Suppressor macrophage treated with lipopolysaccharide for 1 hour (primary cell): ENCODE data around the gene KDM5B.
"Not testable (repeated sequence)": the region's sequence is repeated elsewhere in the genome, so short reads cannot be mapped to it uniquely, and the experiment has no call there.

ENCODE experiments used
- DNase-seq, 3 donors: peaks; one replicate each; pipeline ENCODE4 v3.0.0-alpha.2; 2020 to 2022

The KDM5B gene

DNA sequence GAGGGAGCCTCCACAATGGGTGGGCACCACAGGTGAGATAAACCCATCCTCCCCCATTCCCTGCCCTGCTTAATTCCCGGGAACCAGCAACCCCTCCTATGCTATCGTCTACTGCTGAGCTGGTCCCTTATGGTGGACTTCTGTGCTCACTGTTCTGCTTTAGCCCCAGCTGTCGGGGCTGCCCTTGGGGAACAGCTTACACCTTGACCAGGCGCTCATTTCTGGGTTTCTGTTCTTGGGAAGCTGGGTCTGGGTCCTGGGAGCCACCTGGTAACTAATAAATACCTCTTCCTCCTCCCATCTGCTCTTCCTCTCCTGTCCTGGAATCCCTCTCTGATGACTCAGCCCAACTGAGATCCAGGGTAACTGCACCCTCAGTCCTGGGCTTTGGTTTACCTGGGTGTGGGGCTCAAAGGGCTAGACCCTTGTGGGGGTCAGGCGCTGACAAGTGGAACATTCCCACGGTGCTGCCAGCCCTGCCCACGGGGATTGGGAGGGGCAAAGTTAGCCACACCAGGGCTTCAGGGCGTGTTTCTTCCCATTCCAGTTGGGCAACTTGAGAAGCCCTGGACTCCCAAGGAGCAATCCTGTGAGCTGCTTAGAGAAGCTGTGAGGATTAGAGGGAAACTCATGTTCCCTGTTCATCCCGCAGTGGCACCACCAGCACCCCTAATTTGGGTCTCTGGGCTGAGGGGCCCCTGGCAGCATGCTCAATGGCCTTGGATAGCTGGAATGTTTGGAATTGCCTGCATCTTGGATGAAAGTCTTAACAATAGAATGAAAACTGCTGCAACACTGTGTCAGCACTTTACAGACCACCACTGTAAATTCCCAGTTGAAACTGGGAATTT is 4.2 kb upstream of the KDM5B start:
- no peak for DNase-seq

- no peak for DNase-seq
Measured at GRCh38 chr1:202811296-202812175, 3.3 kb upstream of the KDM5B start.

GRCh38 chr1:202810615-202811295 is 2.5 kb upstream of the KDM5B start, which contains the start of gene PCAT6:
Gene PCAT6, plus strand, starts transcription at chr1:202810954.
- DNase-seq: peak; percentile 95 to 98 (median 97)

DNA sequence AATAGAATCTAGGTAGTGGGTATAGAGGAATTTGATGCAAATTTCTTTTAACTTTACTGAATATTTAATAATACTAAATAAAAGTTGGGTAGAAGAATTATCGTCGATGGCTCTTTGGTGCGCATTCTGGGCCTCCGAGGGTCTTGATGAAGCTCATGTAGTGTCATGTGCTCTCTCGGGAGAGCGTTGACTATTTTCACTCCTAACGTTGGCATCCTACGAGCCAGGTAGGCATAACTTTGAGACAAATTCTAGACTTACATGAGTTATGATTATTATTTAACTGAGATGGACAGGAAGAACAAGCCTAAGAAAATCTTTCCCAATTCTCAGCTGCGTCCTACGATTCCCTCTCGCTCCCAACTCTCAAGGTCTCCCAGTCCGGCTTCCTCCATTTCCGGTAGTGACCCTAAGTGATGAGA is 2.0 kb upstream of the KDM5B start:
- no peak for DNase-seq

DNA sequence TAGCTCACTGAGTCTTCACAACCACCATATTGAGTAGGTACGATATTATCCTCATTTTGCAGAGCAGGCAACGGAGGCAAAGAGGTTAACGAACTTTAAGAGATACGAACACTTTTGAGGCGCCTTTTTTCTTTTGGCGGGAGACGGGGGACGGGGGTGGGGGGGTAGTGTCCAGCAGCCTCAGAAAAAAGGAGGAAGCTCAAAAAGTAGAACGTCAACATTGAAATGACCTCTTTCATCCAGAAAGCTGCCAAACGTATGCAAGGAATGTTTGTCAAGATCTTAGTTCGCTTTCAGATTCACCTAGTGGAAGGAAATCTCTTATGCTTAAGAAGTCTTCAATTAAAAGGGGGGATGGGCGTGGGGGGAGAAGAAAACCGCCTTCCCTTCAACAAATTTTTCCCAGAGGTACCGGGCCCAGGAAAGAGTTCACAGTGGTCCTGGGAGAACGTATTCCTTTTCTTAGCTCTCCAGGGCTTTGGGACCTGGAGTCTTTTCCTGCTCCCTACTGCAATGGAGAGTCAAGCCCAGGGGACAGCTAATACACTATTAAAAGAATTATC is 1.5 kb upstream of the KDM5B start:
- no peak for DNase-seq

DNA sequence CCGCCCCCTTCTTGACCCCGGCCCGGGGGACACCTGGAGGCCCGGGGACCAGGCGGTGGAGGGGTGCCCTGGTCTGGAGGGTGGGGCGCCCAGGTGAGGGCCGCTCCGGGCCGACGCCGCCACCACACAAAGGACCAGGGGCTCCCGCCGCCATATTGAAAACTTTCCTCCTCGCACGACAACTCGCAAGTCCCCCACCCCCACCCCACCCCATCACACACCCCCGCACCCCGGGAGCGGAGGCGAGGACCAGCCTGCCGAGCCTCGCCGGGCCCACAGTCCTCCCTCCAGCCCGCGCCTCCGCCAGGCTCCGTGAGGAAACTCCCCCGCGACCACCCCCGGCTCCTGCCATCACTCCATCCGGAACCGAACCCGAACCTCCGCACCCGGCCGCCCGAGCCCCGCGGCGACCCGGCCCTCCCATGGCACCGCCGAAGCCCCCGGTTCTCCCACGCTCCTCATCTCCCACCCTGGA is 733 bp downstream of the KDM5B start:
- DNase-seq: peak; percentile 41 to 73 (median 64)

GRCh38 chr1:202806845-202807450 is 1.3 kb downstream of the KDM5B start:
- peak in 2 of 3 donors; percentile 12 to 30 for DNase-seq

DNA sequence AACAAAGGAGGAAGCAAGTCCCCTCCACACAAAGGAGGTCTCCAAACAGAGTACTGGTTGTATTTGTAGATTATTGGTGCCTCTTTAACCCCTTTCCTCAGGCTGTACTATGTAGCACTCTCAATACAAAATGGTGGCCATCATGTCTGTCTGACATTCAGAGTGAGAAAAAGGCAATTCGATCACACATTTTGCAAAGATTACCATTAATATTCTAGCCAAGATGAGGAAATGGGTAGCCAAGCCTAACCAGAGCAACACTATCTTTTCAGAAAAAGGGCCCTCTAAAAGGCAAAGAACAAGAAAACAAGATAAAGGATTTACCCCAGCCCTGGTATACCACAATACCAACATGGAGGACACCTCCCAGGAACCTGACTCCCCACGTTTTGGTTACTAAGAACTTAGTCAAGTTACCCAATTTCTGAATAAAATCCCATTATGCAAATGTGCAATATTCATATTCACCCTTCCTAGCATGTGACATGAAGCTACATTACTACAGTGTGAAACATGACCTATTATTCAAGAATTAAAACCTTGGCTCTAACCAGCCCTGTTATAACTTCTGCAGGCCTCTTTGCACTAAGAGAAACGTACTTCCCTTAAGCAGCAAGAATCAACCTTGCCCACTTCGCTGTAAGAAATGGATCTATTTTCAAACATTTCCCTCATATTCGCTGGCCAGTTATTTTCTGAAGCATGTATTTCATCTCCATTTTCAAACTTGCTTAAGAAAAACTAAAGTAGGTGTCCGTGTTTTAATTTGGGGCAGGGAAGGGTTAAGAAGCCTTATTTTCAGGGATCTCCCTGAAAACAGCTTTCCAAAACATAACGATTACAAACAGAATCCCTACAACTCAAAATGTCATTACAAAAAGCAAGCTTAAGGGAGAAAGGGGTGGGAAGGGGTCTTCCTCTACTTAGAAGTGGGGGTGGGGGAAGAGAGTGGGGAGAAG is 2.1 kb downstream of the KDM5B start:
- peak; percentile 52 to 87 (median 72) for DNase-seq

DNA sequence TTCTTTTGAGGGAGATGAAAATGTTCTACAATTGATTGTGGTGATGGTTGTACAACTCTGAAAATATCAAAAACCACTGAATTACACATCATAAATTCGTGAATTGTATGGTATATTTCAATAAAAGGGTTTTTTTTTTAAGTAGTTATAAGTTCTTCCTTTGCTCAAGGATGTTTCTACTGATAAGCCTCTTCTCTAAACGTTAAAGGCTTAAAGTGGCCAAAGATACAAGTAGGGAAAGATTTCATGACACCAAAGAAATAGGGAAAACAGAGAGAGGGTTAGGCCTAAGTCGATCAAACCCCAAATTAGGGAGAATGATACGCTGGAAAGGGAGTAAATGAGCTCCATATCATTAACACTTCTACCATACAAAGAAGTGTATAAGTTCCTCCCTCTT is 4.1 kb downstream of the KDM5B start:
- DNase-seq: no peak

- DNase-seq: peak; percentile 63 to 69 (median 66)
Measured at GRCh38 chr1:202802998-202803932, 5.0 kb downstream of the KDM5B start.

- no peak for DNase-seq
Measured at GRCh38 chr1:202802034-202802433, 6.2 kb downstream of the KDM5B start.

DNA sequence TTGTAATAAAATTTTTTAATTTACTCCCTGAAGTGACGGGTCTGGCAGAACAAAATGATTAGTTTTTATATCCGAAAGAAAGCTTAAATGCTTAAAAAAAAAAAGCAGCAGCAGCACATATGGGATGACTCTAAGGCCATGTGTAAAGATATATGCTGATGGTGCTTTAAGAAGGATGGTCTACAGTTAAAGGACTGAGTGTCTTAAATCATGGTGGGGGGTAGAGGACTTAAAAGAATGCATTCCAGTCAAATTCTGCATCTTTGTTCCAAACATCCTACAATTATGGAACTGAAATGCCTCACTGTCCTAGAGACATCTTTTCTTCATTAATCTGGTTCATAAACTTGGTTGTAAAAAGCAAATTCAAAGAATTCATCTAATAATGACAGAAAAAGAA is 7.0 kb downstream of the KDM5B start:
- no peak for DNase-seq

DNA sequence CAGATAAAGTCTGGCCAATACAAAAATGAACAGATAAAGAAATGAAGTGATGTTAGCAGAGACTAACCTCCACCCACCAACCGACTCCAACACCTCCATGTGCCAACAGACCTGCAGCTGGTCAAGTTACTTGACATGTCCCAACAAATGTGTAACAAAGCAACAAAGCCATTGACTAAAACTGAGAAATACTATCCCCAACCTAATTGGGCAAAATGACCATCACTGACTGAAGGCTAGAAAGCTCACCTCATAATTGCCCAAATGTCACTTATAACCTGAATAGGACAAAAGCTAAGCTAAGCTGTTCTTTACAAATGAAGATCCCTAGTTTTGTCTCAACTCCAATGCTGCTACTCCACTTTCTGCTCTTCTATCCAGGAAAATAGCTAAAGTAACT is 7.5 kb downstream of the KDM5B start:
- DNase-seq: no peak

DNA sequence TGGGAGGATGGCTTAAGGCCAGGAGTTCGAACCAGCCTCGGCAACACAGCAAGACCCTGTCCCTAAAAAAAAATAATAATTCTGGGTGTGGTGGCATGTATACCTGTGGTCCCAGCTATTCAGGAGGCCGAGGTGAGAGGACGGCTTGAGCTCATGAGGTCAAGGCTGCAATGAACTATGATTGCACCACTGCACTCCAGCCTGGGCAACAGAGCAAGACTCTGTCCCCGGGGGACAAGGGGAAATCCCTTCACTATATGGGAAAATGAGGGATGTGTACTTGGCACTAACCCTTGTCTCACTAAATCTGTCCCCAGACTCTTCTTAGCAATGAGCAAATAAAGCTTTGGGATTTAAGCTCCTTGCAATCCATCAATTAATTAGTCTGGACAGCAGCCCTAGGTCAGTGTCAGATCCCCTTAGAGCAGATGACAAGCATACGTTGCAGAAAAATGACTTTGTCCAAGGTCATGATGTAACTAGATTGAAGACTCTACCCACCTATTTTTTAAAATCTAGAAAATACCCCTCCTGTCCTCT is 9.4 kb downstream of the KDM5B start:
- no peak for DNase-seq

- DNase-seq: no peak
Measured at GRCh38 chr1:202798260-202798659, 10.0 kb downstream of the KDM5B start.

DNA sequence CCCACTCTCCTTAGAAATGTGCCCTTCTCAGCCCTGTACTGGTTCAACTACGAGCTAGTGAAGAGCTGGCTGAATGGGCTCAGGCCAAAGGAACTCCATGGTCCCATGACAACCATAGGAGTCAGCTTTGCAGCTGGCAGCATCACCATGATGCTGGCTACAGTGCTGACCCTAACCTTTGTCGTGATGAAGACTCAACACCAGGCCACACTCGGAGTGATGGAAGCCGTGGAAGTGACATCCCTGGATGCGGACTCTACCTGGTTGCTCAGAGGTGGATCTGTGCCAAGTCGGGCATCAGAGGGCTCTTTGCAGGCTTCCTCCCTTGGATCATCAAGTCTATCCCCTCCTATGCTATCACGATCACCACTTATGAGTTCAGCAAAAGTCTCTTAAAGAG is 11.6 kb downstream of the KDM5B start:
- no peak for DNase-seq

GRCh38 chr1:202794931-202795330 is 13.3 kb downstream of the KDM5B start:
- DNase-seq: not testable (repeated sequence)

DNA sequence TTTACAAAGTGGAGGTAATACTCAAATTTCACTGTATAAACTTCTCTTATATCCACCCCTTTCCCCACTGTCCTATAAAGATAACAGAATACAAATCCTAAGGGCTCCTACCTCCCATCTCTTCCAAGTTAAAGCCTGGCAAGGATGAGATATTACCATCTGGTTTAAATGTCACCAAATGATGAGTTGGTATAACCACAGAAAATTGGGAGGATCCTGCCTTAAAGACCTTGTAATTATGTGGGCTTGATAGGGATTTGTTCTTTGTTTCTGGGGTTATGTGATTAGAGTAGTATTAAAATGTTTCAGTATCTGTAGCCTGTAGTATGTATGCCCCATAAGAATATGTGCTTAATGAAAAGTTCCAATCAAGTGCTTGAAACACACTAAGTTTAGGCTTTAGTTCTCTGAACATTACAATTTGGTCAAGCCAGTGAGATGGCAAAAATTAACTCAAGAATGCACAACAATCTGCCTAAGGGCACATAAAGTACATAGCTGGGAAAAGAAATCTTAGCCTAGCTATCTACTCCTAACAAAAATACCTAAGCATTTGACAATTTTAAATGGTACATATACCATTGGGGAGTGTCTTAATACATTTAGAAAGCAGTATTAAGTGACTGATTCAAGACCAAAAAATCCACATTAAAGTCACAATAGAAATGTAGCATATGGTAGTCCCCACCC is 14.0 kb downstream of the KDM5B start:
- DNase-seq: no peak
